ENCODE data around the gene SLC26A2. TPM values are rescaled to one million over a fixed set of nuclear protein-coding genes. Genes with fewer than 3 reads are reported as not detected.
"Not testable (repeated sequence)": the region's sequence is repeated elsewhere in the genome, so short reads cannot be mapped to it uniquely, and the experiment has no call there.

The SLC26A2 gene
- total RNA-seq, 4 donors from 2014 or later = 233 to 1,489 (median 1,023) TPM

DNA sequence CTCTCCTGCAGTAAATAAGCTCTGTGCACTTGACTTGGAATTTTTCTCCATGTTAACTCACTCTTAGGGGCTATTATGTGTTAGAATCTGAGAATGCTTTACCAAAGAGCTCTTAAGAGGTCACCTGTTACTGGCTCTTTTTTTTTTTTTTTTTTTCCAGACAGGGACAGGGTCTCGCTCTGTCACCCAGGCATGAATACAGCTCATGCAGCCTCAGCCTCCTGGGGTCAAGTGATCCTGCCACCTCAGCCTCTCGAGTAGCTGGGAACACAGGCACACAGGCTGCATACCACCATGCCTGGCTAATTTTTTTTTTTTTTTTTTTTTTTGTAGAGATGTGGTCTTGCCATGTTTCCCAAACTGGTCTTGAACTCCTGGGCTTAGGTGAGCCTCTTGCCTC lies 62.1 kb downstream of the SLC26A2 start:
- Histone ChIP-seq H3K27ac (no peak overlapping the region), H3K36me3 (peaks cover 0 to 76% (median 29%) of the 10 kb centered on the region in 4 donors)
- WGBS, 2 donors (ENCODE audit: low coverage in 1 of 2) = 84 to 90% methylated on average over 2 of the region's 2 CpGs

GRCh38 chr5:150023136-150023535 lies 62.6 kb downstream of the SLC26A2 start:
- intact Hi-C loops (cut with DNase I; ENCODE audit: low total_unique reads) (no loop called here), in situ Hi-C loops (cut with MboI; ENCODE audit: low pct_ligation_motif_present in 1 of 4, low pct_unique_long_range_greater_than_20kb in 1 of 4, low sequenced_read_pairs in 3 of 4) (no loop called here)
- no peak overlapping the region for H3K27ac ChIP-seq
- no peaks in the 10 kb centered on the region for H3K27me3 ChIP-seq
- no peak for TF ChIP-seq POLR2AphosphoS5 (IDR thresholded peaks at IDR 0.05)
- TF ChIP-seq POLR2A (IDR thresholded peaks at IDR 0.05) = no peak
- TF ChIP-seq, protein P1, sequence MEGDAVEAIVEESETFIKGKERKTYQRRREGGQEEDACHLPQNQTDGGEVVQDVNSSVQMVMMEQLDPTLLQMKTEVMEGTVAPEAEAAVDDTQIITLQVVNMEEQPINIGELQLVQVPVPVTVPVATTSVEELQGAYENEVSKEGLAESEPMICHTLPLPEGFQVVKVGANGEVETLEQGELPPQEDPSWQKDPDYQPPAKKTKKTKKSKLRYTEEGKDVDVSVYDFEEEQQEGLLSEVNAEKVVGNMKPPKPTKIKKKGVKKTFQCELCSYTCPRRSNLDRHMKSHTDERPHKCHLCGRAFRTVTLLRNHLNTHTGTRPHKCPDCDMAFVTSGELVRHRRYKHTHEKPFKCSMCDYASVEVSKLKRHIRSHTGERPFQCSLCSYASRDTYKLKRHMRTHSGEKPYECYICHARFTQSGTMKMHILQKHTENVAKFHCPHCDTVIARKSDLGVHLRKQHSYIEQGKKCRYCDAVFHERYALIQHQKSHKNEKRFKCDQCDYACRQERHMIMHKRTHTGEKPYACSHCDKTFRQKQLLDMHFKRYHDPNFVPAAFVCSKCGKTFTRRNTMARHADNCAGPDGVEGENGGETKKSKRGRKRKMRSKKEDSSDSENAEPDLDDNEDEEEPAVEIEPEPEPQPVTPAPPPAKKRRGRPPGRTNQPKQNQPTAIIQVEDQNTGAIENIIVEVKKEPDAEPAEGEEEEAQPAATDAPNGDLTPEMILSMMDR (IDR thresholded peaks at IDR 0.05) = no peak
- TF ChIP-seq EP300 (IDR thresholded peaks at IDR 0.05; ENCODE audit: low read depth) = no peak
- H3K4me1 ChIP-seq = peaks cover 0 to 7% (median 3%) of the 10 kb centered on the region in 4 donors
- H3K36me3 ChIP-seq = peaks cover 0 to 76% (median 28%) of the 10 kb centered on the region in 4 donors
- no peak for DNase-seq
- H3K4me3 ChIP-seq = no peak overlapping the region
- no peaks in the 10 kb centered on the region for H3K9me3 ChIP-seq
- WGBS, 2 donors (ENCODE audit: low coverage in 1 of 2) = 93% methylated on average over 1 of the region's 1 CpG; no CpG with 5 or more reads in 1 of the 2 donors

More for the DNA sequence above, 62.1 kb downstream of the SLC26A2 start:
- H3K27me3 ChIP-seq = no peaks in the 10 kb centered on the region
- DNase-seq = no peak
- TF ChIP-seq POLR2AphosphoS5 (IDR thresholded peaks at IDR 0.05) (no peak), EP300 (IDR thresholded peaks at IDR 0.05; ENCODE audit: low read depth) (no peak), POLR2A (IDR thresholded peaks at IDR 0.05) (no peak)
- TF ChIP-seq, protein P1 (IDR thresholded peaks at IDR 0.05) = no peak
- intact Hi-C loops (cut with DNase I; ENCODE audit: low total_unique reads) (no loop called here), in situ Hi-C loops (cut with MboI; ENCODE audit: low pct_ligation_motif_present in 1 of 4, low pct_unique_long_range_greater_than_20kb in 1 of 4, low sequenced_read_pairs in 3 of 4) (no loop called here)
- peaks cover 0 to 7% (median 3%) of the 10 kb centered on the region in 4 donors for H3K4me1 ChIP-seq
- H3K9me3 ChIP-seq = no peaks in the 10 kb centered on the region
- H3K4me3 ChIP-seq = no peak overlapping the region

- no peak for TF ChIP-seq POLR2AphosphoS5 (IDR thresholded peaks at IDR 0.05)
- no peak for TF ChIP-seq EP300 (IDR thresholded peaks at IDR 0.05; ENCODE audit: low read depth)
- TF ChIP-seq POLR2A (IDR thresholded peaks at IDR 0.05) = no peak
- TF ChIP-seq, protein P1 (IDR thresholded peaks at IDR 0.05) = no peak
- in situ Hi-C loops (cut with MboI; ENCODE audit: low pct_ligation_motif_present in 1 of 4, low pct_unique_long_range_greater_than_20kb in 1 of 4, low sequenced_read_pairs in 3 of 4) (no loop called here), intact Hi-C loops (cut with DNase I; ENCODE audit: low total_unique reads) (no loop called here)
- Histone ChIP-seq H3K36me3 (peaks cover 0 to 66% (median 22%) of the 10 kb centered on the region in 4 donors), H3K4me3 (no peak overlapping the region), H3K27ac (no peak overlapping the region), H3K9me3 (no peaks in the 10 kb centered on the region), H3K4me1 (peaks cover 0 to 7% (median 3%) of the 10 kb centered on the region in 4 donors), H3K27me3 (no peaks in the 10 kb centered on the region)
- DNase-seq = no peak
- WGBS, 2 donors (ENCODE audit: low coverage in 1 of 2) = 80% methylated on average over 1 to 9 of the region's 9 CpGs
Measured at GRCh38 chr5:150024346-150024984, 63.9 kb downstream of the SLC26A2 start.

GRCh38 chr5:150026682-150027172 lies 66.2 kb downstream of the SLC26A2 start:
- in situ Hi-C loops (cut with MboI; ENCODE audit: low pct_ligation_motif_present in 1 of 4, low pct_unique_long_range_greater_than_20kb in 1 of 4, low sequenced_read_pairs in 3 of 4) = no loop called here
- H3K4me3 ChIP-seq = no peak overlapping the region
- intact Hi-C loops (cut with DNase I; ENCODE audit: low total_unique reads) = no loop called here
- 92 to 100% methylated on average over 1 to 4 of the region's 4 CpGs for WGBS, 2 donors (ENCODE audit: low coverage in 1 of 2)
- TF ChIP-seq POLR2A (IDR thresholded peaks at IDR 0.05) (no peak), EP300 (IDR thresholded peaks at IDR 0.05; ENCODE audit: low read depth) (no peak), POLR2AphosphoS5 (IDR thresholded peaks at IDR 0.05) (no peak)
- TF ChIP-seq, protein P1 (IDR thresholded peaks at IDR 0.05) = no peak
- H3K27ac ChIP-seq = no peak overlapping the region
- peaks cover 0 to 7% (median under 1%) of the 10 kb centered on the region in 4 donors for H3K4me1 ChIP-seq
- H3K36me3 ChIP-seq = peaks cover 0 to 67% (median 24%) of the 10 kb centered on the region in 4 donors
- no peaks in the 10 kb centered on the region for H3K9me3 ChIP-seq
- H3K27me3 ChIP-seq = no peaks in the 10 kb centered on the region
- DNase-seq = no peak

DNA sequence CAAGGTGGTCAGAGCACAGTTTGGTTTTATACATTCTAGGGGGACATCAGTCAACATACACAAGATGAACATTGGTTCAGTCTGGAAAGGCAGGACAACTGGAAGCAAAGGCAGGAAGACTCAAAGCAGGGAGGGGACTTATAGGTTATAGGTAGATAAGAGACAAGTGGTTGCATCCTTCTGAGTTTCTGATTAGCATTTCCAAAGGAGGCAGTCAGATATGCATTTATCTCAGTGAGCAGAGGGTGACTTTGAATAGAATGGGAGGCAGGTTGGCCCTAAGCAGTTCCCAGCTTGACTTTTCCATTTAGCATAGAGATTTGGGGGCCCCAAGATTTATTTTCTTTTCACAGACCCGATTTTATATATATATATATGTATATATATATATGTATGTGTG lies 67.5 kb downstream of the SLC26A2 start:
- peaks cover 0 to 77% (median 30%) of the 10 kb centered on the region in 4 donors for H3K36me3 ChIP-seq
- intact Hi-C loops (cut with DNase I; ENCODE audit: low total_unique reads); DNase-seq; H3K27me3 ChIP-seq; in situ Hi-C loops (cut with MboI; ENCODE audit: low pct_ligation_motif_present in 1 of 4, low pct_unique_long_range_greater_than_20kb in 1 of 4, low sequenced_read_pairs in 3 of 4); H3K4me1 ChIP-seq; H3K9me3 ChIP-seq; H3K4me3 ChIP-seq; H3K27ac ChIP-seq: not testable (repeated sequence)
- 43 to 46% methylated on average over 1 of the region's 1 CpG for WGBS, 2 donors (ENCODE audit: low coverage in 1 of 2)

Measured in transverse colon (tissue), 4 donors.